DMS 273 (cell line): ENCODE data around the gene SH3D19.
A peak's percentile ranks its signal among the peaks of the same experiment; 100 is the strongest.
"Not testable (repeated sequence)": the region's sequence is repeated elsewhere in the genome, so short reads cannot be mapped to it uniquely, and the experiment has no call there.

Experiments
- DNase-seq: peaks from one replicate; lab custom pipeline; 2025; ENCODE audit not compliant: unreplicated experiment; lab: John Stamatoyannopoulos, UW

SH3D19 gene

GRCh38 chr4:151323667-151324066 lies 1.7 kb downstream of the SH3D19 start:
- no peak for DNase-seq

GRCh38 chr4:151322570-151322969 lies 2.8 kb downstream of the SH3D19 start:
- no peak for DNase-seq

- DNase-seq: not testable (repeated sequence)
These were observed 3.2 kb downstream of the SH3D19 start for GRCh38 chr4:151322161-151322560.

- DNase-seq: no peak
These were observed 3.8 kb downstream of the SH3D19 start for GRCh38 chr4:151321586-151321985.

GRCh38 chr4:151319490-151319889 lies 5.9 kb downstream of the SH3D19 start:
- no peak for DNase-seq

GRCh38 chr4:151318307-151319006 lies 6.9 kb downstream of the SH3D19 start:
- DNase-seq: no peak

GRCh38 chr4:151316645-151317044 lies 8.8 kb downstream of the SH3D19 start:
- peak; percentile 1 for DNase-seq

- DNase-seq: no peak
These were observed 10.1 kb downstream of the SH3D19 start for GRCh38 chr4:151315212-151315886.

- DNase-seq: no peak
These were observed 10.9 kb downstream of the SH3D19 start for GRCh38 chr4:151314479-151314878.

- no peak for DNase-seq
These were observed 11.4 kb downstream of the SH3D19 start for GRCh38 chr4:151314010-151314355.

- DNase-seq: no peak
These were observed 11.9 kb downstream of the SH3D19 start for GRCh38 chr4:151313306-151314009.

- no peak for DNase-seq
These were observed 15.2 kb downstream of the SH3D19 start for GRCh38 chr4:151310124-151310728.

GRCh38 chr4:151304755-151305154 lies 20.6 kb downstream of the SH3D19 start:
- DNase-seq: peak; percentile 63

GRCh38 chr4:151304226-151304625 lies 21.2 kb downstream of the SH3D19 start:
- no peak for DNase-seq

GRCh38 chr4:151302432-151302831 lies 23.0 kb downstream of the SH3D19 start:
- no peak for DNase-seq

- no peak for DNase-seq
These were observed 28.2 kb downstream of the SH3D19 start for GRCh38 chr4:151297170-151297569.

GRCh38 chr4:151296227-151296626 lies 29.2 kb downstream of the SH3D19 start:
- no peak for DNase-seq

GRCh38 chr4:151294833-151295496 lies 30.4 kb downstream of the SH3D19 start:
- DNase-seq: no peak

- DNase-seq: no peak
These were observed 33.4 kb downstream of the SH3D19 start for GRCh38 chr4:151292038-151292437.

- no peak for DNase-seq
These were observed 33.9 kb downstream of the SH3D19 start for GRCh38 chr4:151291485-151291884.

- no peak for DNase-seq
These were observed 38.0 kb downstream of the SH3D19 start for GRCh38 chr4:151287409-151287808.
